ENCODE measurements around the gene PSD4.

The PSD4 gene

DNA sequence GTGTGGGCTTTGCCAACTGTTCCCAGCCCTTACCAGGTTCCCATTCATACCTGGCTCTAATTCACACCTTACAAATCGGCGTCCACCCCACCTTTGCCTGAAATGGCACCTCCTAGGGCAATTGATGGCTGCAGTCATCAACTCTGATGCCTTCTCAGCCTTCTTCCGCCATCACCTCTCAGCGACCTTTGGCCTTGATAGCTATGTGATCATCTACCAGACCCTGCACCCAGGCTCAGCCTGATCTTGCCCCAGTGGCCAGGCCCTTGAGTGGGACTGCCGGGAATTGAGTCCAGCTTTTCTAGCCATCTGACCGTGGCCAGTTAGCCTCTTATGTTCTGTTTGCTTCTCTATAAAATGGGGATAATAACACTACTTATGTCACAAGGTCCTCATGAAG lies 32.5 kb downstream of the PSD4 start:
- DNase-seq (ENCODE audit: low read depth in 2 of 2), result no peak

- no peak for DNase-seq (ENCODE audit: low read depth in 2 of 2)
These were observed 33.2 kb downstream of the PSD4 start for GRCh38 chr2:113207021-113207420.

DNA sequence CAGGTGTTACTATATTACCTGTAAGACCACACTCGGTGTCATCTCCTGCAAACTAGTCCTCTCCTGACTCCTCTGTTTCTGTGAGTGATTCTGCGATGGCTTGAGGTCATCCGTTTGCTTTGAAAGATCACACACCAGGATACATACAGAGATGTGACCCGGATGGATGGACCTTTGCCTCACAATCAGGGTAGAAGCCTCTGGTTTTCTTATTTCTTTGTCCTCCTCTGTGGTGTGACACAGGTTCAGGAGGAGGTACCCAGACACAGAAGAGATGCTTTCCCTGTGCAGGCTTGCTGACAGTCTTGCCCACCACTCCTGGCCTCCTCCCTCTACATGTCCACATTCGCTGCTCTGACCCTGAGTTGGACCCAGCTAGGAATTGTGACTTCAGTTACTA lies 34.6 kb downstream of the PSD4 start:
- DNase-seq (ENCODE audit: low read depth in 2 of 2), result no peak

- no peak for DNase-seq (ENCODE audit: low read depth in 2 of 2)
These were observed 35.4 kb downstream of the PSD4 start for GRCh38 chr2:113209011-113209645.

DNA sequence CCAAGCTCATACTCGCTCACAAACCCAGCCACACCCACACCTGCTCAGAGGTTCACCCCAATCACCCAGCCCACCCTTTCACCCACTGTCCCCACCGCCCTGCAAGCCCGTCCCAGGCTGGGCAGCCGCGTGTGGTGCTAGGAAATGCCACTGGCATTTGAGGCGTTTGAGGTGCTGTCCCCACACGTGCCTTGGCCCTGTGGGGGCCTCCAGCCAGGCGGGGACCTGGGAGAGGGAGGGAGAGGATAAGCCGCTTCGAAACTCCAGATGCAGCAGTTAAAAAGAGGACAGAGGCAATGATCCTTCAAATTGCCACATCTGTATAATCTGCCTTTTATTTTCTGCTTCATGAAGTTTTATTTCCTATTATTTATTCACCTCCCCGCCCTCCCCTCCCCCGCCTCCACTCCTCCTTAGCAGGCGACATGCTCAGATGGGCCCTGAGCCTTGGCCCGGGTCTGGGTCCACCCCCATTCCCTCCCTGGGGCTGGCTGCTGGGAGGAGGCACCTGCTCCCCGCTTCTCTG lies 35.9 kb downstream of the PSD4 start:
- DNase-seq (ENCODE audit: low read depth in 2 of 2), result no peak

- no peak for DNase-seq (ENCODE audit: low read depth in 2 of 2)
These were observed 37.7 kb downstream of the PSD4 start for GRCh38 chr2:113211226-113212105.

DNA sequence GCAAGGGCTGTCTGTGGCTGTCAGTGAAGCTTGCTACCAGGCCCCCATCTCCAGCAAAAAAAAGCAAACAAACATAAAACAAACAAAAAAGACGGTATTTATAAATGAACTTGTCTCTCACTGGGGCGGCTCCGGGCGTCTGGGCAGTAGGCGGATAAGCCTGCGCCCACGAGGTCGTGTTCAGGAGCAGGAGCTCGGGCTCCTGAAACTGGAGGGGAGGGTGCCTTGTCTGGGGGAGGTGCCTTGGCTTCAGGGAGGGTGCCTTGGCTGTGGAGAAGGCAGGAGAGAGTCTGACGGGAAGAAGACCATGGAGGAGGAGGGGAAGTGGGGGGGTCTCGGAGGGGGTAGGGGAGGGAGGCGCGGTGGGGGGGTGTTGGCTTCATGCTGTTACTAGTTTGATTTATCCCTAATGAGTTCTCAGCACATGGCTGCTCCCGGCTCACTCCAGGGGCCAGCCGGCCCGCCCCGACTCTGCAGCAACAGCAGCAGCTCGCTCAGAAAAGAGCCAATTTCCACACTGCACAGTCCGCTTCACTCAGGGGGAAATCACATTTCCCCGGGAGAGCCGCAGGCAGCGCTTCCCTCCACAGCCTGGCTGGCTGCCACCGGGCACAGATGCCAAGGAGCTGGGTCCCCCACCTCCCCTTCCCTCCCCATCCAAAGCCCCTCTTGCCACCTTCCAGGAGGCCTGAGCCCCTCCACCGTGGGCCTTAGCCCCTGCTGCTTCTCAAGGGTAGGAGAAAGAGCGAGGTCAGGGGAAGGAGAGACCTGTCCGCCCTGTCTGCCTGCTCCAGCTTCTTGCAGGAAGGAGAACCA lies 38.7 kb downstream of the PSD4 start:
- no peak for DNase-seq (ENCODE audit: low read depth in 2 of 2)

- DNase-seq (ENCODE audit: low read depth in 2 of 2), result no peak
These were observed 39.5 kb downstream of the PSD4 start for GRCh38 chr2:113213061-113213930.

DNA sequence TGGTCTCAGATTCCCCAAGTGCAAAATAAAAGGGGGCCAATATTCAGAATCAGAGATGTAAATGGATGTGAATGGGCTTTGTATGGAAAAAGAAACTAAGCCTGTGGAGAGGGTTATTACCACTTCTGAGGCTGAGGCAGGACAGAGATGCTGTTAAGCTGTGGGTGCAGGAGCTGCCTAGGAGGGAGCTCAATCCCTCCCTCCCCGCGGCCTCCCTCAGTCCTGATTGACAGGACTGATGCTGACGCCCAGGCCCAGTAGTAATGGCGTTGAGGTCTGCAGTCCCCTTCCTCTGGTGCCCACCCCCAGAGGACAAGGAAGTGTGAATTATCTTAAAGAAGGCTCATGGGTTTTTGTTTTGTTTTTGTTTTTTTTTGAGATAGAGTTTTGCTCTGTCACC lies 40.4 kb downstream of the PSD4 start:
- DNase-seq (ENCODE audit: low read depth in 2 of 2), result no peak

DNA sequence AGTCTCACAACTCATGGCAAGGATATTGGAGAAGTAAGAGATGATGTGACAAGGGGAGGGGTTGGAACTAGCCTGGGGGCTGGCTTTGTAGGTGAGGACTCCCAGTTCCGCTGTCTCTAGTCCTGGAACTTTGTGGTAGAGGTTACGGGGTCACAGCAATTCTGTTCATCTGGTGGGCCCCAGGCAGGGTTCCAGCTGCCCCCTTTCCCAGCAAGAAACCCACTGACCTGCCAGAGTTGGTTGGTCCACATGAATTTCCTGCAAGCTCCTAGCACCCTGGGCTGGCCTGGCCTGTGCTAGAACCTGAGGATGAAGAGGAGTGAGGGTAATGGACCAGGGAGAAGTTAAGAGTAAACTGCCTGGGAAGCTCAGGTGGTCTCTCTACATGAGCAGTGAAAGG lies 41.3 kb downstream of the PSD4 start:
- no peak for DNase-seq (ENCODE audit: low read depth in 2 of 2)

DNA sequence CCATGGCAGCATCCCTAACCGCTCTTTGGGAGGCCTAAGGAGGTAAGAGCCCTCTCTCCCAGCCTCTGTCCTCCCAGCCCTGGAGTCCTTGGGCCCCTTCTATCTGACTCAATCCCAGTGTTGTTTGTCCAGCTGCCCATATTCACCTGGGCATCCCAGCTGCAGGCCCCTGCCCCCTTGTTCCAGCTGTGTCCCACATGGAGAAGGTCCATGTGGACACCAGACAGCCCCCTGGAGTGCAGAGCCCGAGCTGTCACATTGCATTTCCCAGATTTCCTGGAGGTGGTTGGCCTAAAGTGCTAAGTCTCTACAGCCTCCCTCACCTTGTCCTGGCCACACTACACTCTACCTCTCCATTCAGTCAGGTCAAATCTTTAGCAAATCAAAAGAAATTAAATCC lies 42.5 kb downstream of the PSD4 start:
- DNase-seq (ENCODE audit: low read depth in 2 of 2), result no peak

DNA sequence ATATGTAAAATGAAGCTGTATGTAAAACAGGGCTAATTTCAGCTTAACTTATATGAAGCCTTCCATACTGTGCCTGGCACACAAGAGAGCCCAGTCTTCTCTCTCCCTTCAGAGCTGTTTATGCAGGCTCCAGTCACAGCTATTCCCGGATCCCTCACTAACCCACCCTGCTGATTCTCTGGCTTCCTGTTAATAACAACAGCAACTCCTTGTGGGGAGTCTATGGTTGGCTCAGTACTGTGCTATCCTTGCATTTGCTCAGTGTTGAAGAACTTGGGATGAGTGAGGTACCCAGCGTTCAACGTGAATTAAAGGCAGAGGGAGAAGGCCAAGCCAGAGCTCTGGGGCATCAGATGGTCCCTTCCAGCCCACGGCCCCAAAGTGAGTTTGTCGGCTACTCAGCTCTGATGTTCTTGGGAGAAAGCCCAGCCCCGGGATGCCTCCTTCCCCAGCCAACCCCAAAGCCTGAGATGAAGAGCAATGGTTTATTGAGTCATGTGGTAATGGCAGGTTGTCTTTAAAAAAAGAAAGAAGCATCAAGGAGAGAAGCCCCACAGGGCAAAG lies 43.2 kb downstream of the PSD4 start:
- DNase-seq (ENCODE audit: low read depth in 2 of 2), result no peak

GRCh38 chr2:113217455-113218282 lies 43.9 kb downstream of the PSD4 start:
- no peak for DNase-seq (ENCODE audit: low read depth in 2 of 2)

- DNase-seq (ENCODE audit: low read depth in 2 of 2), result no peak
These were observed 44.7 kb downstream of the PSD4 start for GRCh38 chr2:113218283-113219091.

GRCh38 chr2:113219092-113219441 lies 45.3 kb downstream of the PSD4 start:
- no peak for DNase-seq (ENCODE audit: low read depth in 2 of 2)

GRCh38 chr2:113219525-113219888 lies 45.7 kb downstream of the PSD4 start:
- no peak for DNase-seq (ENCODE audit: low read depth in 2 of 2)

DNA sequence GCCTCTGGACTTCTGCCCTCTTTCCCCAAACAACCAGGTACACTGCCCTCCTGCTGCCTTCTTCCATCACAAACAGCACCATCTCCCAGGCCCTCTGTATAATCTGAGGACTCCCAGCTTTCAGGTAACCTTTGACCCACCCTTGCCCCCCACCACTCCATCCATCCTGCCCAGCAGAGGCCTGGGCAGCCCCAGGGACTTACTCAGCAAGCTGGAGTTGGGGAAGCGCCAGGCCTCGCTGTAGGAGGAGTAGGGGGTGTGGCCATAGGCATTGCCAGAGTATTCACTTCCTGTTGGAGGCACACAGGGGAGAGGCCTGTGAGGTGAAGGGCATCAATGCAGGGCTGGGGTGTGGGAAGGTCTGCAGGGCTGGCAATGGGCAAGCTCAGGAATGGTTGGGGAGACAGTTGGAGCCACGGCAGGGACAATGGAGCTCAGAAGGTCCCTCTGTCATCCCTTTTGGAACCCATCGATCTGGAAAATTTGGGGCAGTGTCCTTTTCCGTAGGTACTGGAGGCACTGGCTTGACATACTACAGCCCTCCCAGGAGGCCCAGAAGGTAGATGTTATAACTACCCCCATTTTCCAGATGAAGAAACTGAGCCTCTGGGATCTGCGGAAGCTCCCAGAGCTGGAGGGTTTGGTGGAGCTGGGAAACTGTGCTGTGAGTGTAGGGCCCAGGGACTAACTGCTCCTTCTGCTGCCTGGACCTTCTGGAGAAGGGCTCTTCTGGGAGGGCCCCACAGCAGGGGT lies 46.3 kb downstream of the PSD4 start:
- no peak for DNase-seq (ENCODE audit: low read depth in 2 of 2)

GRCh38 chr2:113220970-113221708 lies 47.4 kb downstream of the PSD4 start:
- DNase-seq (ENCODE audit: low read depth in 2 of 2), result no peak

Measured in stimulated activated CD4-positive, alpha-beta T cell treated with anti-CD3 and anti-CD28 coated beads, Interleukin-1b, Interleukin-23, amount 100 ng/mL, for 1 hour (primary cell).